ENCODE data around the gene EMX2. TPM values are rescaled to one million over a fixed set of nuclear protein-coding genes. Genes with fewer than 3 reads are reported as not detected.
"Not testable (repeated sequence)": the region's sequence is repeated elsewhere in the genome, so short reads cannot be mapped to it uniquely, and the experiment has no call there.

The EMX2 gene
- total RNA-seq, 1 donor from 2014 or later, result 0.25 TPM

DNA sequence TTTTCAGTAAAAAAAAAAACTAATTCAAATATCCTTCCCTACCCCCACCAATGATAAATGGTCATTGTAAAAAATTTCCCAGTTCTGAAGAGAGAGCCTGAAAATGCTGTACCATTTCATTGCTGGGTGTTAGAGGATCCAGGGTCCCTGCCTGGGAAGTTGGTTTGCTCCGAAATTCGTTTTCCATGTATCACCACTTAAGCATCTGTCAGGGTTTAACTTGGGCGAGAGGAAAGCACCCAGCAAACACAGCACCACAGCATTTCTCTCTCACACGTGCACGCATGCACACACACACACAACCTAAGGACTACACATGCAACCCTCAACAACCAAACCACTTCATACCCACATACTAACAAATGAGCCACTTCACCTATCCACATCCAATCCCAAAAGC, 42.1 kb upstream of the EMX2 start:
- peaks cover 57% of the 10 kb centered on the region for H3K27me3 ChIP-seq (ENCODE audit: low read depth)
- H3K4me3 ChIP-seq, result no peak overlapping the region
- intact Hi-C loops (cut with micrococcal nuclease), result no loop called here
- DNase-seq, result no peak
- no peaks in the 10 kb centered on the region for H3K9me3 ChIP-seq (replicated peaks)
- no peaks in the 10 kb centered on the region for H3K4me1 ChIP-seq
- no peak overlapping the region for H3K27ac ChIP-seq (replicated peaks)
- no peaks in the 10 kb centered on the region for H3K36me3 ChIP-seq
- TF ChIP-seq, protein P1, sequence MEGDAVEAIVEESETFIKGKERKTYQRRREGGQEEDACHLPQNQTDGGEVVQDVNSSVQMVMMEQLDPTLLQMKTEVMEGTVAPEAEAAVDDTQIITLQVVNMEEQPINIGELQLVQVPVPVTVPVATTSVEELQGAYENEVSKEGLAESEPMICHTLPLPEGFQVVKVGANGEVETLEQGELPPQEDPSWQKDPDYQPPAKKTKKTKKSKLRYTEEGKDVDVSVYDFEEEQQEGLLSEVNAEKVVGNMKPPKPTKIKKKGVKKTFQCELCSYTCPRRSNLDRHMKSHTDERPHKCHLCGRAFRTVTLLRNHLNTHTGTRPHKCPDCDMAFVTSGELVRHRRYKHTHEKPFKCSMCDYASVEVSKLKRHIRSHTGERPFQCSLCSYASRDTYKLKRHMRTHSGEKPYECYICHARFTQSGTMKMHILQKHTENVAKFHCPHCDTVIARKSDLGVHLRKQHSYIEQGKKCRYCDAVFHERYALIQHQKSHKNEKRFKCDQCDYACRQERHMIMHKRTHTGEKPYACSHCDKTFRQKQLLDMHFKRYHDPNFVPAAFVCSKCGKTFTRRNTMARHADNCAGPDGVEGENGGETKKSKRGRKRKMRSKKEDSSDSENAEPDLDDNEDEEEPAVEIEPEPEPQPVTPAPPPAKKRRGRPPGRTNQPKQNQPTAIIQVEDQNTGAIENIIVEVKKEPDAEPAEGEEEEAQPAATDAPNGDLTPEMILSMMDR (IDR thresholded peaks at IDR 0.05; ENCODE audit: borderline replicate concordance), result no peak

DNA sequence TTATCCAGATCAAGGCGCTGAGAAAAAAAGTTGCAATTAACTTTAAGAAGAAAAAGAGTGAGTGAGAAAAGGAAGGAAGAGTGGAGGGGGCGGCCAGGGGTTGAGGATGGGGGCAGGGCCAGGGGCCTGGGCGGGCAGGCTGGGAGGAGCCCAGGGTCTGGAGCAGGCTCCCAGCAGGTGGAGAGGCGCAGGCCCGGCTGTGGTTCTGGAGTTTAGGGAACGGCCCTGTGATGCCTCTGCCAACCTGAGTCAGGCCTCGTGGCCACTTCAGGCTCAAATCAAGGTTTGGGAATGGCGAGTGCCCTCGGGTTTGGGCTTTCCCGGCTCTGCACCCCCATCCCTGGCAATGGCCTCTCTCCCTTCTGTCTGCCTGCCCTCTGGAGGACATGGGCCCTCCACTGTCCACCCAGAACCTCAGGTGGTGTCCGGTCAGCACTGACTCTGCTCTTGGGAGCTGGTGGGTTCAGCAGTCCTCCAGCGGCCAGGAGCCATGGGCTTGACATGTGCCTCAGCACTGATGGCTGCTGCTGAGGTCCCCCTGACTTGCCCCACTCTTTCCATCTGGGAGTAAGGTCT, 41.0 kb upstream of the EMX2 start:
- no peaks in the 10 kb centered on the region for H3K36me3 ChIP-seq
- H3K27ac ChIP-seq (replicated peaks), result no peak overlapping the region
- H3K4me1 ChIP-seq, result no peaks in the 10 kb centered on the region
- no peak overlapping the region for H3K4me3 ChIP-seq
- intact Hi-C loops (cut with micrococcal nuclease), result no loop called here
- no peaks in the 10 kb centered on the region for H3K9me3 ChIP-seq (replicated peaks)
- TF ChIP-seq, protein P1 (IDR thresholded peaks at IDR 0.05; ENCODE audit: borderline replicate concordance), result no peak
- H3K27me3 ChIP-seq (ENCODE audit: low read depth), result peaks cover 61% of the 10 kb centered on the region
- no peak for DNase-seq

DNA sequence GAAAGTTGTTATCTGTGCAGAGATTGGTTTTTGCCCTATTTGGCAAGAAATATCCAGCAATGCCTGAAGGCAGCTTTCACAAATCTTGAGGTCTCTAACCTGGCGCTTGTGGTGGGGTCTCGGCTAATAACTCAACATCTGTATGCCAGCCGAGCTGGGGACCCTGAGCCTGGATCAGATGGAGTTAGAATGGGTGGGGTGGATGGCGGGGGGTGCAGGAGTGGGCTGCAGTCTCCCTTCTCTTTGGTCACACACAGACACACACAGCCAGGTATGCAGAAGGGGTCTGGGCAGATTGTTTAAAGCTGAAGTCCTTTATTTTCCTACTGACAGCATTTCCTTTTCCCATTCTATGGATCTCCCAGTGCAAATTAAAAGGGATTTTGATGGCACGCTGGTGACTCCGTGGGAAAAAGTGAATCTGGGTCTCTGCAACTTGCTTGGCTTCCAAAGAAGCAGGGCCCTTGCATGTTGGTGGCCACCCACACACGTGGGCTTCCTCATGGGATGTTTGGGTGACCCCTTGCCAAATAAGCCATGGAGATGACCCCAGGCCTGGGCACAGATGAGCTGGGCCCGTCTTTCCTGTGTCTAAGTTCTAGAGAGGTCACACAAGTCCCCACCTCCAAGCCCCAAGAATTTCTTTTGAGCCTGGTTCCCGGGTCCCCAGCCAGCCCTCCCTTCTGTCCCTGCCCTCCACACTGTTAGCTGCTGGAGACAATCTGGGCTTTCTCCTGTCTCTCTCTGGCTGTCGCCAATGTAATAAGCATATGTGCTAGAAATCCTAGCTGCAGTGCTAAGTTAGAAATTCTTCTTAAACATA, 39.9 kb upstream of the EMX2 start:
- no peak for DNase-seq
- no peaks in the 10 kb centered on the region for H3K4me1 ChIP-seq
- H3K27ac ChIP-seq (replicated peaks), result no peak overlapping the region

DNA sequence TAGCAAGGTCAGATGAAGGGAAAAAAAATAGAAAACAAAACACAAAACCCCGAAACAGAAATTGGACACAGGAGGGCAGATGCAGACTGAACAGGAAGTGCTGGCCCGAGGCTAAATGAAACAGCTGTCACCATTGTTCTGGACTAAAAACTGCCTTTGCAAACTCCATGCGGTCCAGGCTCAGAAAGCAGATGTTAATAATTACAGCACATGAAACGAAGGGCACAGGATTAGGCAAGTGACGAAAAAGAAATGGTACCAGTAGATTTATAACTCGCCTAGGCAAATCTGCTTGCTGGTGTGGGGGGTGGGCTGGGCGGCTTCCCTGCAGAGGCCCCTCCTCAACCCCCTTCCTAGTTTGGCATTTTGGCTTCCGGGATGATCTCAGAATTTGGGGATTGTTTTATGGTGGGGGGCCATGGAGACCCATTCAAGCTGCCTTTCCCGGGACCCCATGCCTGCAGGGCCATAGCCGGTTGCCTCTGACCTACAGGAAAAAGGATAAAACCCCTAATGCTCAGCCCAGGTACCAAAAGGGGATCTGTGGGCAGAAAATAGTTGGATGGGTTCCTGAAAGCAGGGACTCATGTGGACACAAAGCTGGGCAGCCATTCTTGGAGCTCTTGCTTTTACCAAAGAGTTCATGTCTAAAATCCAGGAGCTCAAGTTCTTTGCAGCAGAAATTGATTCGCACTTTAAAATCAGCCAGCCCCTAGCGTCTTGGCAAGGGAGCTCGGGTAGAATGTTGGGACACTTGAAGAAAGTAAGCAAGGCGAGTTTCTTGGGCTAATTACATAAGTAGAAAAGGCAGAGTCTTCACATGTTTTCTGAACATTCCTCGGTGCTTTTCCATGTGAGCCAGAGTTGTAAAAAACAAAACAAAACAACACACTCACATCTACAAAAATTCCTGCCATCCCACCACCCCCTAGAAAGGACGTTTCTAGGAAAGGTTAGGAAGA, 39.0 kb upstream of the EMX2 start:
- Histone ChIP-seq H3K9me3 (replicated peaks) (no peaks in the 10 kb centered on the region), H3K4me1 (no peaks in the 10 kb centered on the region), H3K36me3 (no peaks in the 10 kb centered on the region), H3K27ac (replicated peaks) (no peak overlapping the region), H3K4me3 (no peak overlapping the region), H3K27me3 (ENCODE audit: low read depth) (peaks cover 66% of the 10 kb centered on the region)
- no peak for DNase-seq
- intact Hi-C loops (cut with micrococcal nuclease), result no loop called here
- TF ChIP-seq, protein P1 (IDR thresholded peaks at IDR 0.05; ENCODE audit: borderline replicate concordance), result no peak

More for the DNA sequence above, 39.9 kb upstream of the EMX2 start:
- no peak overlapping the region for H3K4me3 ChIP-seq
- H3K9me3 ChIP-seq (replicated peaks), result no peaks in the 10 kb centered on the region
- H3K27me3 ChIP-seq (ENCODE audit: low read depth), result peaks cover 65% of the 10 kb centered on the region
- intact Hi-C loops (cut with micrococcal nuclease), result no loop called here
- TF ChIP-seq, protein P1 (IDR thresholded peaks at IDR 0.05; ENCODE audit: borderline replicate concordance), result no peak
- H3K36me3 ChIP-seq, result no peaks in the 10 kb centered on the region

DNA sequence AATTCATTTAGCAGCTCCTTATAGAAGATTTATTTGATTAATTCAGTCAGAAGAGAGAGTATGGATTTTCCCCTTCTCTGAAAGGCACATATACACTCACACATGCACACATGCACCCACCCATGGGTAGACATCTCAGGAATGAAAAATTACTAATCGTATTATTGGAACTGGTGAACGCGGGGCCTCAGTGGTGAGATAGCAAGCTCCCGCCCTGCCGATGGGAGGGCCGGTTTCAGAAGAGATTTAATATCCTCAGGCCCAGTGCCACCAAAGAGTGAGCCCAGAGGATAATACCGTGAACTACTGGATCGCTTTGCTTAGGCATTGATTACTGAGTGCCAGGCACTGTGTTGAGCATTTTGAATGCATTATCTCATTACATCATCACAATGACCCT, 38.0 kb upstream of the EMX2 start:
- Histone ChIP-seq H3K9me3 (replicated peaks) (no peaks in the 10 kb centered on the region), H3K36me3 (no peaks in the 10 kb centered on the region), H3K4me3 (no peak overlapping the region), H3K4me1 (no peaks in the 10 kb centered on the region), H3K27ac (replicated peaks) (no peak overlapping the region), H3K27me3 (ENCODE audit: low read depth) (peaks cover 74% of the 10 kb centered on the region)
- intact Hi-C loops (cut with micrococcal nuclease), result no loop called here
- TF ChIP-seq, protein P1 (IDR thresholded peaks at IDR 0.05; ENCODE audit: borderline replicate concordance), result no peak
- no peak for DNase-seq

DNA sequence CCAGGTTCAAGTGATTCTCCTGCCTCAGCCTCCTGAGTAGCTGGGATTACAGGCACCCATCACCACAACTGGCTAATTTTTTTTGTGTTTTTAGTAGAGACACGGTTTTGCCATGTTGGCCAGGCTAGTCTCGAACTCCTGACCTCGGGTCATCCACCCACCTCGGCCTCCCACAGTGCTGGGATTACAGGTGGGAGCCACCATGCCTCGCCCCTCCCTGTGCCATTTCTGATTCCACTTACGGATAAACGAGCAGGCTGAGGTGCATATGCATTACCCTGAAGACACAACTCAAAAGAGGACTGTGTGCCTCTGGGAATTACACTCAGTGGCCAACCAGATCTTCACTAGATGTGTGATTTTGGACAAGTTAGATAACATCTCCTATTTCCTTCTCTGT, 35.5 kb upstream of the EMX2 start:
- DNase-seq; H3K9me3 ChIP-seq (replicated peaks); H3K27ac ChIP-seq (replicated peaks); H3K4me1 ChIP-seq; H3K4me3 ChIP-seq; H3K36me3 ChIP-seq; intact Hi-C loops (cut with micrococcal nuclease): not testable (repeated sequence)
- H3K27me3 ChIP-seq (ENCODE audit: low read depth), result peaks cover 90% of the 10 kb centered on the region

Data from left ventricle myocardium inferior (tissue), 1 donor.